ENCODE measurements around the gene PRKAG2.
A peak's percentile ranks its signal among the peaks of the same experiment; 100 is the strongest.
"Not testable (repeated sequence)": the region's sequence is repeated elsewhere in the genome, so short reads cannot be mapped to it uniquely, and the experiment has no call there.

Gene PRKAG2

DNA sequence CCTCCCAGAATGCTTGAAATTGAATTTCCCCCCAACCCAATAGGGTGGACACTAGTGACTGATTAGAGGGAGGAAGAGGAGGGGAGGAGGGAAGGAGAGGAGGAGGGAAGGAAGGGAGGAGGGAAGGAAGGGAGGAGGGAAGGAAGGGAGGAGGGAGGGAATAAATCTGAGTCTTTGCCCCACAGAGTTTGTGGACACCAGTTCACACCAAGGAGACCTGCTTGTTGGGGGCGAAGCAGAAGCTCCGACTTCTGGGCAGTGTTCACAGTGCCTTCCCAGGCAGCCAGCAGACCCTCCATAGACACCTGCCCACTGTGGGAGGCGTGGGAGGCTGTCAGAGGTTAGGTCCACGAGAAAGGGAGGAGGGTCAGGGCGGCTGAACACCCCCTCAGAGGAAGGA lies 44.8 kb downstream of the PRKAG2 start:
- DNase-seq = no peak

DNA sequence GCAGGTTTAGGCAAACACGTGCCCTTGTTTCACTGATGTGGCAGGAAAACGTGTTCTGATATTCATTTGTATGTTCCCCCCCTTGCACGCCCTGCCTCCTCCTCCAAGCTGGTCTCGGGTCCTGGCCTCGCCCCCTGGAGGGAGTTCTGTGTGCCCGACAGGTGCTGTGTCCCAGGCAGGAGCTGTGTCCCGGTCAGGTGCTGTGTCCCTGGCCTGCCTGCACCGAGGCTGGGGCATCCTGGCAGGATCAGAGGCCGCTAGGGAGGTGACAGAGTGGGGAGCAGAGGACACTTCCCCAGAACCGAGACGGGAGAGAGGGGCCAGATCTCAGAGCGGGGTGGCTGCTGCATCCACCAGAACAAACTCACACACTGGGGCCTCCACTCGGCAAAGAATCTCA lies 45.3 kb downstream of the PRKAG2 start:
- no peak for DNase-seq

DNA sequence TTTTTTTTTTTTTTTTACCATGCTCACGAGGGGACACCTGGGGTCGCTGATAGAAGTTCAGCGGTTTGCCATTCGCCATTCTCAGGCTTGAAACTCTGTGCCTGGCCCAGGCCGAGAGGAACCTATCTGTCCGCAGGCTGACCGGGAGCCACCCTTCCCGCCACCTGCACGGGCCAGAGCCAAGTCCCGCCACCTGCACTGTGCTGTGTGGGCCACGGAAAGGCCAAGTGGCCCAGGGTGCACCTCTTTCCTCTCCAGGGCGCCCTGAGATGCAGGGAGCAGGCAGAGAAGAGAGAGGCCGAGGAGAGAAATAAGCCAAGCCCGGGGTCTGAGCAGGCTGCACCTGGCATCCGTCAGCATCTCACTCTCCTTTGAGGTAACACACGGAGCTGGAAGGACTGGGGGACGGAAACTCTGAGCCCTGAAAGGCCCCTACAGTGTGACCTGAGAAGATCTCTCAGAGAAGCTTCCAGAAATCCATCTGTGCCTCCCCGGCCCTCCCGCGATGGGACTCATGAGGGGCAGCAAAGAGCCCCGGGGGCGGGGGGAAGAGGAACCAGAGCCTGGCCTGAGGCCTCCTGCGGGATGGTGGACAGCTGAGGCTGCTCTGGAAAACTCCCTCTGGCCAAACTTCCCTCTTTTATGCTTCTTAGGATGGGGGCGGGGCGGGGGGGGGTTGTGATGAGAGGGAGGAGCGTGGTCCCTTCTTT lies 46.6 kb downstream of the PRKAG2 start:
- DNase-seq = no peak

DNA sequence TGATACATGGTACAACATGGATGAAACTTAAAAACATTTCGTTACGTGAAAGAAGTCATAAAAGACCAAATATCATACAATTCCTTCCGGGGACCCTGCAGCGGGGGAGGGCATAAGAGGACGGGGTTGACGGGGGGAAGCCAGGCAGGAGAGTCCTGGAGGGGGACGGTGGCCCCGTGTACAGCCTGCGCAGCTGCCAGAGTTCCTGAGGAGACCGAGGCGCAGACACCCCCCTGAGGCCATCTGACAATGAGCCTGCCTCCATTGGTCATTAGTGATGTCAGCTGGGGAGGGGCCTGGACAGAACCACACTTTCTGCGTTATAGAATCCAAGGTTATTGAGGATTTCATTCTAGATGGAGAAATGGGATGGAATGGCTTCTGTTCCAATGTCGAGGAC lies 47.2 kb downstream of the PRKAG2 start:
- no peak for DNase-seq

DNA sequence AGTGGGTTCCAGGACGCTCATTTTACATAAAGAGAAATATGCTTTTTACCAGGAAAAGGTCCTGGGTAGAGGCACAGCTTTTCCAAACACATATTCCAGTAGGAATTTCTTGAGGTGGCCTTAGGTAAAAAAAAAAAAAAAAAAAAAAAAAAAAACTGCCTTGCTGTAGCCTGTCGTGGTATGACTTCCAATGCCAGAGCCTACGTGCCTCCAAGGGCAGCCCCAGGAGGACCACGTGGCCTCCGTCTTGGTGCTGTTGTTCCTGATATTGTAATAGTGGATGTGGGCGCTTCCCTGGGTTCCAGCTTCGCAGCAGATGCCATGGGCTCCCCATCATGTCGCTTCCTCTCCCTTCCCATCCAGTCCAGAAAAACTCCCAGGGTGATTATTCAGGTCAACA lies 49.3 kb downstream of the PRKAG2 start:
- DNase-seq = no peak

DNA sequence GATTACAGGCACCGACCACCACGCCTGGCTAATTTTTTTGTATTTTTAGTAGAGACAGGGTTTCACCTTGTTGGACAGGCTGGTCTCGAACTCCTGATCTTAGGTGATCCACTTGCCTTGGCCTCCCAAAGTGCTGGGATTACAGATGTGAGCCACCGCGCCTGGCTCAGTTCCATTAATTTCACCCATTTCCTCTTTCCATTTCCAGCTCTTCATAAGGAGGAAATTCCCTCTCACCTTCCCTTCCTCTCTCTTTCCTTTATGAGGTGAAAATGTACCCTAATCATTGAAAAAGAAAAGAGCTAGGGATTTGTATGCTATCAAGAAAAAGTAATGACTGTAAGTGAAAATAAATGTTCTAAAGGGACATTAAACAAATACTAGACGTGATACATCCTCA lies 50.6 kb downstream of the PRKAG2 start:
- DNase-seq = not testable (repeated sequence)

DNA sequence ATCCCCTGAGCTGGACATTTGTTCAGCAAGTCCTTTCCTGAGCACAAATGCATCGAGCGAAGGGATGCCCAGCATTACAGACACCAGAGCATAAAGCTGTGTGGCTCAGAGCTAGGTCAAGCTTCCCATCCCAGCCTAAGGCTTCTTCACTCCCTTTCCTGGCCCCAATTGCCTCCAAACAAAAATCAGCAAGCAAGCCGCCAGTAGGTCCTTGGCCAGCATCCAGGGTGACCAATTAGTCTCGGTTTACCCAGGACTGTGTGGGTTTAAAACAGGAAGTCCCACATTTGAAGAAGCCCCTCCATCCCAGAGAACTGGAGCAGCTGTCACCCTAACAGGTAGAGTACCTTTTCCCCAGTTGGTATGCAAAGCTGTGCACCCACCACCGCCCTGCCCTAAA lies 51.2 kb downstream of the PRKAG2 start:
- peak; percentile 69 for DNase-seq

DNA sequence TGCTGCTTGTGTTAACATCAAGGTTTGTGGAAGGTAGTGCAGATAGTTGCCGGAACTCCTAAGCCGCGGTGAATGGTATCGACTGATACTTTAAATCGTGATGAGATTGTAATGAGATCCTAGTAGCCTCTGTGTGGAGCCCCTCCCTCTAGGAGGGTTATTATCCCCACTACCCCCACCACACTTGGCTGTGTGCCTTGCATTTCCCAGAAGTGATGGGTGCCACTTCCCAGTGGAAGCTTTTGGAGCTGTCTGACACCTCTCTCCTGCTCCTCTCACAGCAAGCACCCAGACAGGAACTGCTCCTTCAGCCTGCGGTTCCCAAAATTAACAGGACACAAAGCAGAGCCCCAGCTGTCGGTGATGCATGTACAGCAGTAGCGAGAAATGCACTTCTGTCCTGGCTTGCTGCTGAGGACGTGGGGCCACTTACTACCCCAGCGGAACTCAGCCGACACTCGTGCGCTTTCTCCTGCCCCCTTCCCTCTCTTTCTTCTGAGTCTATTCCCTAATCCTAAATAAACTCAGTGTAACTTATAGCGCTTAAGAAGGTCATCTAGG lies 52.5 kb downstream of the PRKAG2 start:
- peak; percentile 32 for DNase-seq

DNA sequence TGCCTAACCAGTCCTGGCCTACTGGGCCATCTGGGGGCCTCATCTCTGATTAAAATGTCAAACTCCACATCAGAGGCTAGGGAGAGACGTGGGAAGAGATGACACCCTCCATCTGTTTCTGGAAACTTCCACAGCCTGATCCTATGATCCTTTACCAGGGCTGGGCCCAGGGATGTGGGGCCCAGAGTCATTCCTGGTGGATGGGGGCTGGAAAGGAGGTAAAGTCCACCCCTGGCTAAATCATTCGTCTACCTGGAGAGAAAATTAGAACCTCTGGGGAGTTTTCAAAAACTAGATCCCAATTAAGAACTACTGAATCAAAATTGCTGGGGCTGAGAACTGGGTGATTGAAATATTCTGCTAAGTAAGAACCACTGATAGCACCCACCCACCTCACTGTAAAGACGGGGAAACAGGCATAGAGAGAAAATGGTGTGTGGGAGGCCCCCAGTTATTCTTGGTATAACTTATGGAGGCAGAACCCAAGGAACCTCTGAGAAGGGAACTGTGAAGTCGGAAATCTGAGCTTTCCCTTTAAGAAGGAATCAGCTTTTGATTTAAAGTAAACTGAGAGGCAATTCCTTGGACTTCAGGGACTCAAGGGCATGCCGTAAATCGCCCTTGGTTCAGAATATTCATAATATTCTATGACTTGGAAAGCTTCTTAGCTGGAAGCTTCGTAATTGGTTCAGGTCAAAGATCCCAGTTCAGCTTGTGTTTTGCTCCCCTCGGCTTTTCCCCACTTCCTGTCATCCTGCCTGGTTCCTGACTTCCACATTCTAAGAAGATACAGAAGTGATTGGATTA lies 53.1 kb downstream of the PRKAG2 start:
- DNase-seq = peak; percentile 32

DNA sequence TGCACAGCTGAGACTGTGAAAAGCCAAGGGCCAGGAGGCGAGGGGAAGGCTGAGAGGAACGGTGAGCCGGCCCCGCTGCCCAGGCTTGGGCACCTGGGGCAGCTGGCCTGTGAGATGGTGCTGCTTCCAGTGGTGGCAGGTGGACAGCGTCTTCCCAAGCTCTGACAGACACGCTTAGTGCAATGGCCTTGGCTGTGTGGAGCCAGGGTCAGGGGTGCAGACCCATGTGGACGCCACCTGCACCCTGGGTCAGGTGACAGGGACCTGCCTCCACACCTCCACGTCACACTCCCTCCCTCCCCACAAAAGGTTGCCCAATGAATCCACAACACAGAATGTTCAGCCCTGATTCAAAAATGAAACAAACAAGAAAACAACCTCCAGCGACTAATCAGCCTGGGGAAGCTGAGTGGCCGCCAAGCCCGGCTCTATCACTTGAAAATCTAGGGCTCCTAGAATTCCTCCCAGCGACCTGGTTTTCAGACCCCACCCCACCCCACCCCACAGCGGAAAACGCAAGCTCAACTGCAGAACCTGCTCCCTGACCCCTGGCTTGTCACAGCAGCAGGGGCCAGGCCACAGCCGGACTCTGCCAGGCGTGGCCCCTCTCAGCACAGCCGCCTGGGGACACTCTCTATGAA lies 54.3 kb downstream of the PRKAG2 start:
- DNase-seq = no peak

DNA sequence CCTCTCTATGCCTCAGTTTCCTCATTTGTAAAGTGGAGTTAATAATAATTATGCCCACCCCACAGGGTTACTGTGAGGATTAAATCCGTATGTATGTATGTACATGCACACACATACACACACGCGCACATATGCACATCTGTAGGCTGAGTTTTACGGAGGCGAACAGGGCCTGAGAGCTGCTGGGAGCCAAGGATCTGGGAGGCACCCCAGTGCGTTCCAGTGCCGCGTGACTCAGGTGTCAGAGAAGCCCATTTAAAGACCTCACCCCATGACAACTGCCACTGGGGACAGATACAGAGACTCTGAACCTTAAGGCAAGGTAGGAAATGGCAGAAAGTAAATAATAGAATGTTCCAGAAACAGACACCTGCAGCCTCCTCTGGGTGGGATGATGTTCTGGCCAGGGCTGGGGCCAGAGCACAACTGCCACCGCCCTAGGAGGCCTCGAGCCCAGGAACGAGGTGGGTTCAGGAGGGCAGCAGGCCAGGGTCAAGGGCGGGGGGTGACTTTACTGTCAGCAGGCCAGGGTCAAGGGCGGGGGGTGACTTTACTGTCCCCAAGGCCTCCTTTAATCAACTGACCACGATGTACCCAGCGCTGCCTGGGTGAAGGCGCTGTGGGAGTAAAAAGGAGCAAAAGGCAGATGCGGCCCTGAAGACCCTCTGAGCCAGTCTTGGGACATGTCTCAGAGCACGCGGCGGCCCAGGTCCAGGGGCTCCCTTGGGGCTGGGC lies 54.9 kb downstream of the PRKAG2 start:
- DNase-seq = no peak

DNA sequence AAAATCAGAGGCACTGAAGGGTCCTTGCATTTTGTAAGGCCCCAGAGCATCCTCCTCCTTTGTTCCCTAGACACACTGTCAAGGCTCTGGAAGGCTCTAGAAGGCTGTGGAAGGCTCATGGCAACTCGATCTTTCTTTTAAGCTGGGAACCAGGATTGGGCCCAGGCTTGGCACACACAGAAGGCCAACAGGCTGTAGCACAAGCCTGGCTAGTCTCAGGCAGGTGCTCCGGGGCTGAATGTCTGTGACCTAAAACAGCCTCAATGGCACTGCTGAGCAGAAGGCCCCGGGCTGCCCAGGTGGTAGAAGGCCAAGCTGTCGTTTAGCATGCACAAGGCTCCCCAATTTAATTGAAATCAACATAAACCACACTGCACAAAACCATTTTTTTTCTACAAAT lies 55.7 kb downstream of the PRKAG2 start:
- DNase-seq = no peak

DNA sequence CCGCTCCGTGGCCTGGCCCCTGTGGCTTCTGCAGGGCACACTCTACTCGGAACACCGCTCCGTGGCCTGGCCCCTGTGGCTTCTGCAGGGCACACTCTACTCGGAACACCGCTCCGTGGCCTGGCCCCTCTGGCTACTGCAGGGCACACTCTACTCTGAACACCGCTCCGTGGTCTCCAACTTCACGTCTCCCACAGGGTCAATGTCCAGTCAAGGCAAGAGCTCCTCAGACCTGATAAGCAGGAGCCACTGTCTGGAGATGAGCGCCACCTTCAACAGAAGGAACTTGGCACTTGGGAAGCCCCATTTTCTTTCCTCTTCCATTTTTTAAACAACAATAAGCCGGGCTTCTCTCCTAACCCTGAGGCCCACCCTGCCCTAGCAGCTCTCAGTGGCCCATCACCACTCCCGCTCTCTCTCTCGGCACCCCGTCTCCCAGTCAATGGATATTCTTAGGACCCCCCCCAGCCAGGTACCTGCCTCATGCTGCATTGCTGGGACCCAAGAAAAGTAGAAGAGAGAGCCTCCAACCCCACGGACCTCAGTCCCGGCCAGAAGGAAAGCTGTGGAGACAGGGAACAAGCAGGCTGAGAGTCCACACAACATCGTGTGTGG lies 56.3 kb downstream of the PRKAG2 start:
- no peak for DNase-seq

DNA sequence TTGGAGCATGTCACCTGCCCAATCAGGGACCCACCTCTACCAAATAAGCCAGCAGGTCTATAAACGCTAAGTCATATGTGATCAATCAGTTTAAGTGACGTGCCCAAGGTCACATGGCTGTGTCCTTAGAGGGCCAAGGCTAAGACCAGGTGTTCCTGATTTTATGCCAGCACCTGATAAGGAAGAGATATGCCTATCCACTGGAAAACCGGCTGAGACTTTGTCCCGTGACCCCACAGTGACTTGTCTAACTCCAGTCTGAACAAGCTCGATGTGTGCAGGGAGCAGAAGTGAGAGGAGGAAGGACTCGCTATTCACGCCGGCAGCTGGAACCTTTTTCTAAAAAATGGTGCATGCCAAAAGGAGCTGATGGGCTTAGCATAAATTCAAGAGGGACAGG lies 57.0 kb downstream of the PRKAG2 start:
- no peak for DNase-seq

DNA sequence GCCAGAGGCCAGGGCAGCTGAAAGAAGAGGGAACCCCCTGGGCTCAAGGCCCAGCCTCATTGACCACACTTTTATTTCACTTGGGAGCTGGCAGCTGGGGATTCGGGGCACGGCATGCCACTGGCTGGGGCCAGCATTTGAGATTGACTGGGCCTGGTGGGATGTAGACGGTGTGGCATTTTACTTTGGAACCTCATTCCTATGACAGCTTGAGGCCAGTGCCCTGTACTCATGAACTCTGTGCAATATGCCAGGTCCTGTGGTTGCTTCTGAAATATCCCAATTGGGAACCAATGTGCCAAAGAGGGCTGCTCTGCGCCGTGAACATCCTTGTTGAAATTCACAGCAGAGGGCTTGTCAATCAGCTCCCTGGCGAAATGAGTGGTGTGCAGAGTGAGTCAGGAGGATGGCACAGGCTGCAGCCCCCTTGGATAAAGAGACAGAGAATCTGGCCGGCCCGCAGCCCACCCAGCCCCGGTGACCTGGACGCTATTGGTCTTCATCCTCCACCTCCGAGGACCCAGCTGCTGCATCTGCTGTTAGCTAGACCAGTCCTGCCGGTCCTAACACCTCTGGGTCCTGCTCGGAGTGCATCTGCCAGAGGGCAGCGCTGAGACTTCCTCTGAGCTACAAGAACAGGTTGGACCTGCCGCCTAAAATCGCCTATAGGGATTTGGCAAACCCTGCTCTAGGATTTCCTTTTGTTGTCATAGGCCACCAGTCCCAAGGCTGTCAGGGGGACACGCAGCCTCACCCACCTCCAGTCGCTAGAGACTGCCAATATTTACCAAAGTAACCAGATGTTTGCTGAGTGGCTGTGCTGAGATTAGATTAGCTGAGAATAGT lies 58.0 kb downstream of the PRKAG2 start:
- DNase-seq = peak; percentile 16

DNA sequence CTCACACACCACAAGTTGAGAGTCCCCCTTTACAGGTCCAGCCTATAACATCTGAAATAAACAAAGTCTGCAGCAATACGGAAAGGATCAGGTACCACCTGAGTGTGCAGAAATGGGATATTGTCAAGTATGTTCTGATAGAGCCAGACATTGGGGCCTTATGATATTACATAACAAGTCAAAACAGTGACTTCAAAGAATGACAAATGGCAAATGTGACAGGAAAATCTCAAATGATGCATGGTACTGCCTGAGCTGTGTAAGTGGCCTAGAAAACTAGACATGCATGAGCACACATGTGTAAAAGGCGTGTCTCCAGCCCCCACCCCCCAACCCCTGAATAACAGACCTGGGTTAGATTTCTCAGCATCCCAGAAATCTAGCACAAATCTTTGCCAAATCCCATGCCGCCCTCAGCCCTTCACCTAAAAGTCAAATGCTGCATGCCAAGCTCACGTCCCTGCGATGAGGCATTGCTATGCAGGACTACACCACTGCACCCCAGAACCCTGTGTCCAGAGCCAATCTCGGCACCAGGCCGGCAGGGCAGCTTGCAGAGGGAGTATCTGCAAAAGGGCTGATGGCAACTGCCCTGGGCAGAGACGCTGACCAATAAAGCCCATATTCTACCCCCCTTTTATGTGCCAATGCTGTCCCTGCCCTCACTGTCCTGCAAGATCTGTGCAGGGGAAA lies 58.8 kb downstream of the PRKAG2 start:
- DNase-seq = no peak

DNA sequence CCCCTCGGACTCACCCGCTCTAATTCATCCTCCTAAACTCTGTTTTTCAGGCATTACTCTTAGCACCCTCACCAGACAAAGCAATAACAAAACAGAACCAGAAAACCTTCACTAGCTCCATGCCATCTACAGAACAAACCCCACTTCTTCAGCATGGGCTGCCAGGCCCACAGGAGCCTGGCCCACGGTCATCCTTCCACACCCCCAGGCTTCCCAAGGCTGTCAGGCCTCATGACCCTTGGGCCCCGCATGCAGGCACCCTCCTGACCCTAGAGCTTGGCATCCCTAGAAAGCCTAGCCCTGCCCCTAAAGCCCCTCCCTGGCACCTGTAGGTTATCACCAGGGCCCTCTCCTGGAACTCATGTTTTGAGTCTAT lies 59.6 kb downstream of the PRKAG2 start:
- DNase-seq = no peak

DNA sequence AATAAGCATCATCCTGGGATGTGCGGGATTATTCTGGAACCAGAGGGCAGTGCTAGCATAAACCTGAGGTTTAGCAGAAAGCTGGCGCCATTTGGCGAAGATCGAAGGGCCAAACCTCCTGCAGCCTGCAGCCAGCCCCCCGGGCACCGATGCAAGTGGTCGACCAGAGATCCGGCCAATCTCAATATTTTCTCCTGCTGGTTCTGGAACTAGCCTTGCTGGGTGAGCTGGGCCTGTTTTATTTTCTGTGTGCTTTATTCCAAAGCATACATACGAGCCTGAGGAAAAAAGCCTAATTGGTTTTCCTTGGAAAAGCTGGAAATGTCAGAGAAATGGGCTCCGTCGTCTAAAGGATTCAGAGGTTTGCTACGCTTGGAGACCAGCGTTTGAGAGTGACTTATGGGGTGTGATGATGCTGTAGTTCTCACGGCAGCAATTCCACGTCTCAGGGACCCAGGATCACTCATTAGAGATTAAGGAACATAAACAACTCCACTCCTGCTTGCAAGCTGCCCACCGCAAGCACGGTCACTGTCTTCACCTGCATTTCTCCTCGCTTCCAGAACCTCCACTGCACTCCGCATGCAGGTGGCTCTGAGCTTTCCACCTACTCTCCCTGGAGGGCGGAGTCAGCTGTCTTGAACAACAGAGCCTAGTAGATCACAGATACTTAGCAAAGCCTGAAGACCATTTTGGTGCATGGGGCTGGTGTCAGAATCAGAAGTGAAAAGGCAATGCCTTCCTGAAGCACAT lies 60.2 kb downstream of the PRKAG2 start:
- DNase-seq = no peak

DNA sequence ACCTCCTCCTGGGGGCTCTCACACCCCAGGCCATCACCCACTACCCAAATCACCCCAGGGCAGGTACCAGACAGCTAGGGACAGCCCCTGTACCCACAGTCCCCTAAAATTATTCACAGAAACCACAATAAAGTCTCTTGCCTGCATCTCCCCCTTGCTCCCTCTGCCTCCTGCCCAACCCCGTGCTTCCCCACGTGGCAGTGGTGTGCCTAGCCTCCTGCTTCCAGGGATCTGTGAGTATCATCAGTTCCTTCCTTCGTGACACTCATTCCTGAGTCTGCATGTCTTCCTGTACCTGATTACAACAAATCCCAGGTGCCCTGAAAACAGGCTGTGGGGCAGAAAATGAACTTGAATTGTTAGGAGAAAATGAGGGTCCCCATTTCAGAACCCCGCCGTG lies 61.5 kb downstream of the PRKAG2 start:
- no peak for DNase-seq

DNA sequence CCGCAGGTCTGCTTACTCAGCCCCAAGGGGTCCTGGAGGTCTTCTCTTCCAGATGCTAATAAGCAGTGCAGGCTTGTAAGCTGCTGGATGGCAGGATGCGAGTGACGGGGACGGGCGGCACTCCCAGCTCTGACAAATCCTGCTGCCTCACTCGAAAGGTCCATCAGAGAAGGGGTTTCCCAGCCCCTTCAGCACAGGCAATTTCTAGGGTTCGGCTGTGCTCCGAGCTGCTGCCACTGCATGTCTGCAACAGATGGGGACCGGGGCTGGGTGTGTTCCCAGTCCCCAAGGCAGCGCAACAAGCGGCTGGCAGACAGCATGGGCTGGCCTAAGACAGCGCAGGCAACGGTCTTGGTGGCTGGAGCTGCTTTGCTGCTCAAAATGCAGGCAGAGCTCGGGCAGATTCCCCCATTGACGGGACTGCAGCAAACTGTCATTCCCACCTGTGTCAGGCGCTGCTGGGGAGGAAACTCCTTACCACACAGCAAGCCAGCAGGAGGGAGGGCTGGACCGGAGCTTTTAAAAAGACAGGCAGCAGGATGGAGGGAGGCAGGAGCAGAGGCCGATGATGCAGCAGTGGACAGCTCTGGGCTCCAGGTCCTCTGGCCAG lies 62.4 kb downstream of the PRKAG2 start:
- no peak for DNase-seq
